SU-DHL-6 (cell line): ENCODE data around the gene NACC1.
"Not testable (repeated sequence)": the region's sequence is repeated elsewhere in the genome, so short reads cannot be mapped to it uniquely, and the experiment has no call there.

Source experiments
- H2AFZ ChIP-seq: fragments of 200-600 bp; sonication (generic); 2 replicates; pipeline ENCODE4 v1.6.1; 2014; ENCODE audit warnings: low read depth, mild to moderate bottlenecking, moderate library complexity, mixed read lengths, antibody characterized with exemption, low read length; ENCODE audit not compliant: severe bottlenecking
- H3F3A ChIP-seq: fragments of 200-600 bp; shearing (Covaris generic); 2 replicates; pipeline ENCODE4 v1.6.0; 2016; ENCODE audit warnings: antibody characterized with exemption, mild to moderate bottlenecking; ENCODE audit not compliant: insufficient read depth
- H3K27ac ChIP-seq: fragments of 200-600 bp; sonication (generic); 2 replicates; pipeline ENCODE4 v1.5.1; 2016; ENCODE audit warnings: low read depth, mild to moderate bottlenecking, low read length, moderate library complexity, mixed read lengths
- H3K27me3 ChIP-seq: fragments of 200-600 bp; sonication (generic), shearing (Covaris generic); 2 replicates; pipeline ENCODE4 v1.6.0; 2014; ENCODE audit warnings: mild to moderate bottlenecking, low read length
- H3K36me3 ChIP-seq: fragments of 200-600 bp; sonication (generic); 2 replicates; pipeline ENCODE4 v1.6.1; 2014; ENCODE audit warnings: mild to moderate bottlenecking, low read length, mixed read lengths
- H3K4me2 ChIP-seq: fragments of 300-600, 200-600 bp; shearing (Covaris generic), sonication (generic); 2 replicates; pipeline ENCODE4 v1.6.0; 2014; ENCODE audit warnings: low read length, low read depth, mild to moderate bottlenecking; ENCODE audit not compliant: poor library complexity, severe bottlenecking
- H3K4me3 ChIP-seq: fragments of 200-600 bp; sonication (generic); 2 replicates; pipeline ENCODE4 v1.5.1; 2014; ENCODE audit warnings: antibody characterized with exemption, low read length, mild to moderate bottlenecking, mixed read lengths; ENCODE audit not compliant: insufficient read depth, poor library complexity, severe bottlenecking
- H3K79me2 ChIP-seq: fragments of 200-600 bp; sonication (generic); 2 replicates; pipeline ENCODE4 v1.6.1; 2014; ENCODE audit warnings: mild to moderate bottlenecking, low read length, moderate library complexity; ENCODE audit not compliant: insufficient read depth
- H3K9ac ChIP-seq: fragments of 200-600 bp; sonication (generic); 2 replicates; pipeline ENCODE4 v1.7.0; 2014; ENCODE audit warnings: mild to moderate bottlenecking, low read length
- H3K9me2 ChIP-seq: fragments of 200-600 bp; sonication (generic); replicated peaks from 2 replicates; pipeline ENCODE4 v1.6.1; 2014; ENCODE audit warnings: low read length; ENCODE audit not compliant: insufficient read depth
- H3K9me3 ChIP-seq: fragments of 200-600 bp; sonication (generic); 2 replicates; pipeline ENCODE4 v1.6.1; 2014; ENCODE audit warnings: low read length, mixed read lengths; ENCODE audit not compliant: insufficient read depth
- H4K20me1 ChIP-seq: fragments of 200-600 bp; sonication (generic); 2 replicates; pipeline ENCODE4 v1.6.1; 2014; ENCODE audit warnings: low read depth, mild to moderate bottlenecking, antibody characterized with exemption, low read length, moderate library complexity, mixed read lengths
- EZH2phosphoT487 ChIP-seq: fragments of 200-600 bp; sonication (generic), shearing (Covaris generic); conservative IDR thresholded peaks from 2 replicates; pipeline ENCODE4 v1.6.1; 2018; ENCODE audit warnings: mild to moderate bottlenecking, antibody characterized with exemption, low read length, moderate library complexity, mixed read lengths
- TF ChIP-seq, protein P1 (sequence below): fragments of 200-600 bp; sonication (generic); IDR thresholded peaks from one replicate; pipeline ENCODE4 v1.5.1; 2017; ENCODE audit warnings: antibody characterized with exemption, mild to moderate bottlenecking, low read length, moderate library complexity; ENCODE audit not compliant: insufficient read depth, poor library complexity, severe bottlenecking

Gene NACC1

GRCh38 chr19:13138916-13139198 is 20.8 kb downstream of the NACC1 start:
- no peak for TF ChIP-seq EZH2phosphoT487
- TF ChIP-seq, protein P1, sequence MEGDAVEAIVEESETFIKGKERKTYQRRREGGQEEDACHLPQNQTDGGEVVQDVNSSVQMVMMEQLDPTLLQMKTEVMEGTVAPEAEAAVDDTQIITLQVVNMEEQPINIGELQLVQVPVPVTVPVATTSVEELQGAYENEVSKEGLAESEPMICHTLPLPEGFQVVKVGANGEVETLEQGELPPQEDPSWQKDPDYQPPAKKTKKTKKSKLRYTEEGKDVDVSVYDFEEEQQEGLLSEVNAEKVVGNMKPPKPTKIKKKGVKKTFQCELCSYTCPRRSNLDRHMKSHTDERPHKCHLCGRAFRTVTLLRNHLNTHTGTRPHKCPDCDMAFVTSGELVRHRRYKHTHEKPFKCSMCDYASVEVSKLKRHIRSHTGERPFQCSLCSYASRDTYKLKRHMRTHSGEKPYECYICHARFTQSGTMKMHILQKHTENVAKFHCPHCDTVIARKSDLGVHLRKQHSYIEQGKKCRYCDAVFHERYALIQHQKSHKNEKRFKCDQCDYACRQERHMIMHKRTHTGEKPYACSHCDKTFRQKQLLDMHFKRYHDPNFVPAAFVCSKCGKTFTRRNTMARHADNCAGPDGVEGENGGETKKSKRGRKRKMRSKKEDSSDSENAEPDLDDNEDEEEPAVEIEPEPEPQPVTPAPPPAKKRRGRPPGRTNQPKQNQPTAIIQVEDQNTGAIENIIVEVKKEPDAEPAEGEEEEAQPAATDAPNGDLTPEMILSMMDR = no peak
- no peak overlapping the region for H2AFZ ChIP-seq
- H3F3A ChIP-seq = no peaks in the 10 kb centered on the region
- no peaks in the 10 kb centered on the region for H3K9me3 ChIP-seq
- no peaks in the 10 kb centered on the region for H4K20me1 ChIP-seq
- no peak overlapping the region for H3K9ac ChIP-seq
- H3K36me3 ChIP-seq = no peaks in the 10 kb centered on the region
- no peak overlapping the region for H3K4me3 ChIP-seq
- no peaks in the 10 kb centered on the region for H3K9me2 ChIP-seq
- H3K4me2 ChIP-seq = no peak overlapping the region
- H3K27ac ChIP-seq = no peak overlapping the region
- no peaks in the 10 kb centered on the region for H3K79me2 ChIP-seq
- H3K27me3 ChIP-seq = no peaks in the 10 kb centered on the region

GRCh38 chr19:13139633-13140311 is 21.7 kb downstream of the NACC1 start:
- no peaks in the 10 kb centered on the region for H3K36me3 ChIP-seq
- no peak overlapping the region for H2AFZ ChIP-seq
- no peak overlapping the region for H3K27ac ChIP-seq
- H3F3A ChIP-seq = no peaks in the 10 kb centered on the region
- no peaks in the 10 kb centered on the region for H4K20me1 ChIP-seq
- no peak overlapping the region for H3K4me3 ChIP-seq
- no peak overlapping the region for H3K4me2 ChIP-seq
- H3K9ac ChIP-seq = no peak overlapping the region
- TF ChIP-seq, protein P1 = no peak
- TF ChIP-seq EZH2phosphoT487 = no peak
- no peaks in the 10 kb centered on the region for H3K9me2 ChIP-seq
- no peaks in the 10 kb centered on the region for H3K79me2 ChIP-seq
- H3K9me3 ChIP-seq = no peaks in the 10 kb centered on the region
- no peaks in the 10 kb centered on the region for H3K27me3 ChIP-seq

DNA sequence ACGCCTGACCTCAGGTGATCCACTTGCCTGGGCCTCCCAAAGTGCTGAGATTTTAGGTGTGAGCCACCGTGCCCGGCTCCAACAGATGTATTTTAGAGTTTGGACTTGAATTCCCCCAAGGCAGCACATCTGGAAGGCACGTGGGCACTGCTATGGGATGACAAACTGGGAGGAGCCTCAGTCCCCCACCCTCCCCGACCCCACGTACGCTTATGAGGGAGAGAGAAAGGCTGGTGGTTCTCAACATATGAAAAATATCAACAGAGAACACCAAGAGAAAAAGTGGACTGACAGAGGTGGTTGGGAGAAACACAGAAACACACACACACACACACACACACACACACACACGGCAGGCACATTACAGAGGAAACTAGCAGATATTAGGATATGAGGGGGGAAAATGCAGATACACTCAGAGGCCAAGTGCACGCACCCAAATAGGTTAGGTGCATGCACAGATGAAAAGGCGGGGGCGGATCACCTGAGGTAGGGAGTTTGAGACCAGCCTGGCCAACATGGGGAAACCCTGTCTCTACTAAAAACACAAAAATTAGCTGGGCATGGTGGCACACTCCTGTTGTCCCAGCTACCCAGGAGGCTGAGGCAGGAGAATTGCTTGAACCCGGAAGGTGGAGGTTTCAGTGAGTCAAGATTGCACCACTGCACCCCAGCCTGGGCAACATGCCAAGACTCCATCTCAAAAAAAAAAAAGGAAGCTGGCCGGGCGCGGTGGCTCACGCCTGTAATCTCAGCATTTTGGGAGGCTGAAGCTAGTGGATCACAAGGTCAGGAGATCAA is 28.9 kb downstream of the NACC1 start:
- no peak overlapping the region for H3K27ac ChIP-seq
- H3K36me3 ChIP-seq = no peaks in the 10 kb centered on the region
- no peak overlapping the region for H3K4me3 ChIP-seq
- no peaks in the 10 kb centered on the region for H3K9me3 ChIP-seq
- H3K9ac ChIP-seq = no peak overlapping the region
- H3K9me2 ChIP-seq = no peaks in the 10 kb centered on the region
- H4K20me1 ChIP-seq = no peaks in the 10 kb centered on the region
- H3F3A ChIP-seq = peaks cover under 1% of the 10 kb centered on the region; the same call in 1 of the 2 replicates
- H3K4me2 ChIP-seq = no peak overlapping the region
- TF ChIP-seq, protein P1 = no peak
- no peak for TF ChIP-seq EZH2phosphoT487
- H3K79me2 ChIP-seq = peaks cover 8% of the 10 kb centered on the region
- no peak overlapping the region for H2AFZ ChIP-seq
- H3K27me3 ChIP-seq = no peaks in the 10 kb centered on the region

GRCh38 chr19:13149173-13149627 is 31.1 kb downstream of the NACC1 start:
- peak overlapping the region; percentile 40 for H3K27ac ChIP-seq
- not testable (repeated sequence) for H4K20me1 ChIP-seq, H3K27me3 ChIP-seq, H3K9me3 ChIP-seq, H3K9me2 ChIP-seq, H3F3A ChIP-seq, H3K36me3 ChIP-seq
- peaks cover 18% of the 10 kb centered on the region for H3K79me2 ChIP-seq
- H3K4me2 ChIP-seq = peak overlapping the region; percentile 97
- peak overlapping the region; percentile 64 for H2AFZ ChIP-seq
- H3K9ac ChIP-seq = peak overlapping the region; percentile 91
- peak overlapping the region; percentile 75 for H3K4me3 ChIP-seq
